Measurements from ENCODE around the gene MAPK8IP3. TPM values are rescaled to one million over a fixed set of nuclear protein-coding genes. Genes with fewer than 3 reads are reported as not detected.

Gene MAPK8IP3
- polyA plus RNA-seq, 3 donors, result 28.6 to 39.6 (median 36.3) TPM

DNA sequence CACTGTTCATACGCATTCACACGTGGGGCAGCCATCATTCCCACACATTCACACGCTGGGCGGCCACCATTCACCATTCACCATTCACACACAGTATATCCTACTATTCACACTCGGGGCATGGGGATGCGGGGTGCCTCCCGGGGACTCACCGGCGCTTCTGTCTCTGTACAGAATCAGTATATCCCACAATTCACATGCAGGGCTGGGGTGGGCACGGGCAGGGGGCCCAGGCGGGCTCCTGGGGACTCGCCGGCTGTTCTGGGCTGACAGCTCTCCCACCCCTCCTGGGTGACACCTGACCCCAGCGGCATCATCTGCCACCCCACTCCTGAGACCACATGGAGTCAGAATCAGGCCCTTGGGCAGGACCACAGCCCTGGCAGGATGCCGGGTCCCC lies 55.8 kb downstream of the MAPK8IP3 start:
- DNase-seq (ENCODE audit: low read depth in 3 of 3, low spot score in 2 of 3), result no peak

DNA sequence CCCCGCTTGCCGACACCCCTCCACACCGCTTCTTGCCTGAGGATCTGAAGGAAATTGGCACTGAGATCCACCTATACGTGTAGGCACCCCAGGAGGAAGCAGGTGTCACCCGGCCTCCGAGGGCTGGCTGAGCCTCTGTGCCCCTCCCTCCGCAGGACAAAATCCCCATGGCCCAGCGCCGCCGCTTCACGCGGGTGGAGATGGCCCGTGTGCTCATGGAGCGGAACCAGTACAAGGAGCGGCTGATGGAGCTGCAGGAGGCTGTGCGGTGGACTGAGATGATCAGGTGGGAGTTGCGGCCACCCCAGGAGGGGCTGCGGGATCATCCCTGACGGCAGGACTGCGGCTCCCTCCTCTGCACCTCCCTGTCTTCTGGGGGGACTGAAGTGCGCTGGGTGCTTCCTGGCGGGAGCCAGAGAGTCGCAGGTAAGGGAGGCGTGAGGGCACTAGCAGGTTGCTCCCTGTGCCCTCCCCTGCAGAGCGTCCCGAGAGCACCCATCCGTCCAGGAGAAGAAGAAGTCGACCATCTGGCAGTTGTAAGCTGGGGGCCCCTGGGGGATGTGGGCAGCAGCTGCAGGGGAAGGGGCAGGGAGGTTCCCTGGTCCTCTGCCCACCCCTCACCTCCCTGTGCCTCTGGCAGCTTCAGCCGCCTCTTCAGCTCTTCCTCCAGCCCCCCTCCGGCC lies 56.3 kb downstream of the MAPK8IP3 start:
- DNase-seq (ENCODE audit: low read depth in 3 of 3, low spot score in 2 of 3), result no peak

DNA sequence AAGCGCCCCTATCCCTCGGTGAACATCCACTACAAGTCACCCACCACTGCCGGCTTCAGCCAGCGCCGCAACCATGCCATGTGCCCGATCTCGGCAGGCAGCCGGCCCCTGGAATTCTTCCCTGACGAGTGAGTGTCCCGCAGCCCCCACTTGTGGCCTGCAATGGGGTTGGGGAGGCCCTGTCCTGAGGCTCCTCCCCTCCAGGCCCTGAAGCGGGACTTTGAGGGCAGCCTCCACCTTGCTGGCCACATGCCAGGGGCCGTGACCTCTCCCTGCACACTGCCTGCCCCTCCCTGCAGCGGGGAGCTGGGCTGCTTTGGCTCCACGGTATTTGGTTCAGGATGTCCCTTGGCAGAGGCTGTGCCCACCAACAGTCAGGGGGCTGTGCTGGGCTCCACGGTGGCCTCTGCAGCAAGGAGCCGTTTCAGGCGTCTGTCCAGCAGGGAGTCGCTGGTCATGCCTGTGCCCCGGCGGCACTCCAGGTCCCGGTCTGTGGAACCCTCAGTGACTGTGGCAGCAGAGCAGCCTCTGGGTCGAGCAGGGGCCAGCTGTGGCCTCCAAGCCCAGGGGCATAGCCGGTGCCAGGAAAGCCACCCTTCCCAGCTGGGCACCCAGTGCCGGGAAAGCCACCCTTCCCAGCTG lies 57.0 kb downstream of the MAPK8IP3 start:
- DNase-seq (ENCODE audit: low read depth in 3 of 3, low spot score in 2 of 3), result no peak

DNA sequence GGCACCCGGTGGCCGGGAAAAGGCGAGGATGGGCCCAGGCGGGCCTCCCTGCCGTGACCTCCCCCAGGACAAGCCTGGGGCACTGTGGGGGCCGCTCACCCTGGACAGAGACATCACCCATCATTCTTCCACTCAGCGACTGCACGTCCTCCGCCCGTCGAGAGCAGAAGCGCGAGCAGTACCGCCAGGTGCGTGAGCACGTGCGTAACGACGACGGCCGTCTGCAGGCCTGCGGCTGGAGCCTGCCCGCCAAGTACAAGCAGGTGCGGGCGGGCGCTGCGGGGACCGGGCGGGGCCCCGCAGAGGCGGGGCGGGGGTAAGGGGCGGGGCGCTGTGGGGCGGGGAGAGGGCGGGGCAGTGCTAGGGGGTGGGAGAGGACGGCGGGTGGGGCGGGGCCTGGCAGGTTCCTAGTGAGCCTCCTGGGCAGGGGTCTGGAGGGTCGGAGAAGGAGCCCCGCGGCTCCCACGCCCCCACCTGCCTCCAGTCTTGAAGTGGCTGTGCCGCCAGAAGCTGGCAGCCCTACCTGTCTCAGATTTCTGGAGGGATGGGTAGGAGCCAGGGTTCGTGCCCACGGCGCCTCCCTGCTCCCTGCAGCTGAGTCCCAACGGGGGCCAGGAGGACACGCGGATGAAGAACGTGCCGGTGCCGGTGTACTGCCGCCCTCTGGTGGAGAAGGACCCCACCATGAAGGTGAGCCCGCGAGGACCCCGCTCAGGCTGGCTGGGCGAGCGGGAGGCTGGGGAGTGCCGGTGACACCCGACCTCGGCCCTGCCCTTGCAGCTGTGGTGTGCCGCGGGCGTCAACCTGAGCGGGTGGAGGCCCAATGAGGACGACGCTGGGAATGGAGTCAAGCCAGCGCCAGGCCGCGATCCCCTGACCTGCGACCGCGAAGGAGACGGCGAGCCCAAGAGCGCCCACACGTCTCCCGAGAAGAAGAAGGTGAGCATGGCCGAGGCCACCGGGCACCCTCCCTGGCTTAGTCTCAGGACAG lies 57.8 kb downstream of the MAPK8IP3 start:
- no peak for DNase-seq (ENCODE audit: low read depth in 3 of 3, low spot score in 2 of 3)

DNA sequence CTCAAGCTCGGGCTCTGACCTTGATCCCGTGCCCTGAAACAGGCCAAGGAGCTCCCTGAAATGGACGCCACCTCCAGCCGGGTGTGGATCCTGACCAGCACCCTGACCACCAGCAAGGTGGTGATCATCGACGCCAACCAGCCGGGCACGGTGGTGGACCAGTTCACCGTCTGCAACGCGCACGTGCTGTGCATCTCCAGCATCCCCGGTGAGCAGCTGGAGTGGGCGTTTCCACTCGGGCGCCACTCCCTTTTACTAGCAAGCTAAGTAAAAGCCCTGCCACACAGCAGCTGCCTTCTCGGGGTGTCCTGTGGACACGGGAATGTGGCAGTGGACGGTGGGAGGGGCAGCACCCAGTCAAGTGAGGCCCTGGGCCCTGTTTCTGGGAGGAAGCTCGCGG lies 59.0 kb downstream of the MAPK8IP3 start:
- no peak for DNase-seq (ENCODE audit: low read depth in 3 of 3, low spot score in 2 of 3)

DNA sequence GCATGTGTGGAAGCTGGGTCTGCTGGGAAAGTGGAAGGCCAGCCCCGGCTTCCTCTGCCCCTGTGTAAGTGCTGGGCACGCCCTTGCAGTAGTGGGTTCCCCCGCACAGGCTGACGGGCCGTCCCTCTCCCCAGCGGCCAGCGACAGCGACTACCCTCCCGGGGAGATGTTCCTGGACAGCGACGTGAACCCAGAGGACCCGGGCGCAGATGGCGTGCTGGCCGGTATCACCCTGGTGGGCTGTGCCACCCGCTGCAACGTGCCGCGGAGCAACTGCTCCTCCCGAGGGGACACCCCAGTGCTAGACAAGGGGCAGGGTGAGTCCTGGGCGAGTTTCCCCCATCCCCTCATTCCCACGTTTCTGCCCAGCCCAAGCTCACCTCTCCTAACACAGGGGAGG lies 59.8 kb downstream of the MAPK8IP3 start:
- DNase-seq (ENCODE audit: low read depth in 3 of 3, low spot score in 2 of 3), result no peak

DNA sequence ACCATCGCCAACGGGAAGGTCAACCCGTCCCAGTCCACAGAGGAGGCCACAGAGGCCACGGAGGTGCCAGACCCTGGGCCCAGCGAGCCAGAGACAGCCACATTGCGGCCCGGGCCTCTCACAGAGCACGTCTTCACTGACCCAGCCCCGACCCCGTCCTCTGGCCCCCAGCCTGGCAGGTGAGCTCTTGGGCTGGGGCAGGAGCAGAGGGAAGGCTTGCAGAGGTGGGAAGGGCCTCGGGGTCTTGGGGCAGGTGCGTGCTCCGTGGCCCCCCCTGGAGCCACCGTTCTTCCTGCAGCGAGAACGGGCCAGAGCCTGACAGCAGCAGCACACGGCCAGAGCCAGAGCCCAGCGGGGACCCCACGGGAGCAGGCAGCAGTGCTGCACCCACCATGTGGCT lies 60.2 kb downstream of the MAPK8IP3 start:
- DNase-seq (ENCODE audit: low read depth in 3 of 3, low spot score in 2 of 3), result no peak

DNA sequence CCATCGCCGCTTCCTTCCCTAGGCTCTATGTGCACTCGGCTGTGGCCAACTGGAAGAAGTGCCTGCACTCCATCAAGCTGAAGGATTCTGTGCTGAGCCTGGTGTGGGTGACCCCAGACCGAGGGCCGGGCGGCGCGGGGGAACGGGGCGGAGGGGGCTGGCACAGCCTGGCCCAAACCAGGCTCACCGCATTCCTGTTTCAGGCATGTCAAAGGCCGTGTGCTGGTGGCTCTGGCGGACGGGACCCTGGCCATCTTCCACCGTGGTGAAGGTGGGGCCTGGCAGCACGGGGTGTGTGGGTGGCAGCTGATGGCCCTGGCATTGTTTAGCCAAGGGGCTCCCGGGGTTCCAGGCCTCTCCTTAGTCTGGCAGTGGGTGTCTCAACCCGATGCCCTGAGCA lies 60.7 kb downstream of the MAPK8IP3 start:
- no peak for DNase-seq (ENCODE audit: low read depth in 3 of 3, low spot score in 2 of 3)

DNA sequence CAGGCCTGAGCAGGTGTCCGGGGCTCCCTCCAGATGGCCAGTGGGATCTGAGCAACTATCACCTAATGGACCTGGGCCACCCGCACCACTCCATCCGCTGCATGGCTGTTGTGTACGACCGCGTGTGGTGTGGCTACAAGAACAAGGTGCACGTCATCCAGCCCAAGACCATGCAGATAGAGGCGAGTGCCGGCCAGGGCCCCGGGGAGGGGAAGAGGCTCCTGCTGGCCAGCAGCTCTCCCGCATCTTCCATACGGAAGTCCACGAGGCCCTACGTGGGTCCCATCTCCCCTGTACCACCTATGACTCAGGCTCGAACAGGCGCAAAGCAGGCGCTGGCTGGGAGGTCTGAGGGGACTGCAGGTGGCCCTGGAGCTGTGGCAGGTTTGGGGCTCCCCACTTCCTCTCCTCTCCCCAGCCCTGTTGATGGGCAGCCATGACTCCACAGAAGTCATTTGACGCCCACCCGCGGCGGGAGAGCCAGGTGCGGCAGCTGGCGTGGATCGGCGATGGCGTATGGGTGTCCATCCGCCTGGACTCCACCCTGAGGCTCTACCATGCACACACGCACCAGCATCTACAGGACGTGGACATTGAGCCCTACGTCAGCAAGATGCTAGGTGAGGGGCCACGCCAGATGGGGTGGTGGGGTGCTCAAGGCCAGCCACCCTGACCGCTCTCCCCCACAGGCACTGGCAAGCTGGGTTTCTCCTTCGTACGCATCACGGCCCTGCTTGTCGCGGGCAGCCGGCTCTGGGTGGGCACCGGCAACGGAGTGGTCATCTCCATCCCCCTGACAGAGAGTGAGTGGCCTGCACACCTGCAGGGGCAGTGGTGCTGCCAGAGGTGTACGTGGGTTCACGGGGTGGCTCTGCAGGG lies 61.4 kb downstream of the MAPK8IP3 start:
- no peak for DNase-seq (ENCODE audit: low read depth in 3 of 3, low spot score in 2 of 3)

DNA sequence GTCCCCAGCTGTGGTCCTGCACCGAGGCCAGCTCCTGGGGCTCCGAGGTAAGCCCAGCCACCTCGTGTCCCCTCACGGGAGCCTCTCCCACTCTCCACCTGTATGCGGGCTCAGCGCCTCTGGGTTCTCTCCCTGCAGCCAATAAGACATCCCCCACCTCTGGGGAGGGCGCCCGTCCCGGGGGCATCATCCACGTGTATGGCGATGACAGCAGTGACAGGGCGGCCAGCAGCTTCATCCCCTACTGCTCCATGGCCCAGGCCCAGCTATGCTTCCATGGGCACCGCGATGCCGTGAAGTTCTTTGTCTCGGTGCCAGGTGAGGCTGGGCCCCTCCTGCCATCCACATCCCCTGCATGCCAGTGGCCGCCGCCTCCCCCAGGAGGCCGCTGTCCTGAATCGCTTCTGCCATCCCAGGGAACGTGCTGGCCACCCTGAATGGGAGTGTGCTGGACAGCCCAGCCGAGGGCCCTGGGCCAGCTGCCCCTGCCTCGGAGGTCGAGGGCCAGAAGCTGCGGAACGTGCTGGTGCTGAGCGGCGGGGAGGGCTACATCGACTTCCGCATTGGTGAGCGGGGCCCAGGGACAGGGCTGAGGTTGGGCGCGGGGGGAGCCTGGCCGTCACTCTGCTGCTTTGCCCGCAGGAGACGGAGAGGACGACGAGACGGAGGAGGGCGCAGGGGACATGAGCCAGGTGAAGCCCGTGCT lies 62.2 kb downstream of the MAPK8IP3 start:
- no peak for DNase-seq (ENCODE audit: low read depth in 3 of 3, low spot score in 2 of 3)

DNA sequence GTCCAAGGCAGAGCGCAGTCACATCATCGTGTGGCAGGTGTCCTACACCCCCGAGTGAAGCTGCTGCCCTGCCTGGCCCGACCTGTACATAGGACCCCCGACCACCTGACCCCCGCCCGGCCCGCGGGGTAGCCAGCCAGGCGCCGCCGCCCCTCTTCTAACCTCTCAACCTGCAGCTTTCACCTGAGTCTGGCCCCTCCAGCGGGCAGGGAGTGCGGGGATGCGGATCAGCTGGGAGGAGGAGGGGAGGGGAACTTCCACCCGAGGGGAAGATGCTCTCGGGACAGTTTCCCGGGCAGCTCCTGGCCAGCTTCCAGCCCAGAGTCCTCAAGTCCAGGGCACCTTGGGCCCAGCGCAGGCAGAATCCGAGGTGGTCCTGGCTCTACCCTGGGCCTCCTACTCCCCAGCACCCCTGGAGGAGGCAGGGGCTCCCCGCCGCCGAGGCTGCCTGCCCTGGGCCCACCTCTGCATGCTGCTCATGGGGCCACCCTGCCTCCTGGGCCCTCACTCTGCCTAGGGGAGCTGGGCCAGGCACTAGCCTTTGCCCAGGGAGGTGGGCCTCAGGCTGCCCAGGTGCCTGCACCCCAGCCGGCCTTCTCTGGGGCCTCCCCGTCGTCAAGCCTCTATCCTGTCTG lies 62.9 kb downstream of the MAPK8IP3 start:
- no peak for DNase-seq (ENCODE audit: low read depth in 3 of 3, low spot score in 2 of 3)

DNA sequence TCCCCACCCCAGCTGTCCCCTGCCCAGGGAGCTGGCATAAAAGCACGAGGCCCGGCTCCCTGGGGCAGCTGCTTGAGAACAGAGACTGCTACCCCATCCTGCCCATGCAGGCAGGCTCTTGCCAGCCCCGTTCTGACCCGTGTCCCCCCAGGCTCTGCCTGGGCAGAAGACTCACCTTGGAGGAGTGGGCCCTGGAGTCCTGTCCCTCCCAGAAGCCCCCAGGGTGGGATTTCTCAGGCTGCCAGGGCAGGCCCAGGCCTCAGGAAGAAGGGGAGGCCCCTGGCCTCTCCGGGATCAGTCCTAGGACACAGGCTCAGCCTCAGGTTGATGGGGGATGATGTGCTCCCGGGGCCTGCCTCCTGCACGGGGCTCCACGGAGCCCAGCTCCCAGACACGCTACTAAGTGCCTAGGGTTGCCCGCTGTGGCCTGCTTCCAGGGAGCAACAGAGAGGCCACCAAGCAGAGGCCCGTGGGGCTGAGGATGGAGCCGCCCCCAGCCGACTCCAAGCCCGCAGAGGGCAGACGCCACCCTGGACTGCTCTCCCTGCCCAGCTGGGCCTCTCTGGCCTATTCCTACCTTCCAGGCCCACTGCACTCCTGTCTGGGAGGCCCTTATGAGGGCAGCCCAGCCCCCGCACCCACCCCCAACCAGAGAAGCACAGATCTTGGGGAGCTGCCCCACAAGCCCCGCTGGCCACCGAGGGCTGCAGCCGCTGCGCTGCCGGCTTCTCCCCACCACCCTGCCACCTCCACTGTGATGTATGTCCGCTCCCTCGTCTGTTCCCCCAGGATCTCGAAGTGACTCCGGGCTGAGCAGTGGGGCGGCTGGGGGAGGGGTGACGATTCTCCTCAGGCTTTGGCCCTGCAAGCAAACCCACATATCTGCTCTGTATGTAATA lies 63.7 kb downstream of the MAPK8IP3 start:
- DNase-seq (ENCODE audit: low read depth in 3 of 3, low spot score in 2 of 3), result no peak

DNA sequence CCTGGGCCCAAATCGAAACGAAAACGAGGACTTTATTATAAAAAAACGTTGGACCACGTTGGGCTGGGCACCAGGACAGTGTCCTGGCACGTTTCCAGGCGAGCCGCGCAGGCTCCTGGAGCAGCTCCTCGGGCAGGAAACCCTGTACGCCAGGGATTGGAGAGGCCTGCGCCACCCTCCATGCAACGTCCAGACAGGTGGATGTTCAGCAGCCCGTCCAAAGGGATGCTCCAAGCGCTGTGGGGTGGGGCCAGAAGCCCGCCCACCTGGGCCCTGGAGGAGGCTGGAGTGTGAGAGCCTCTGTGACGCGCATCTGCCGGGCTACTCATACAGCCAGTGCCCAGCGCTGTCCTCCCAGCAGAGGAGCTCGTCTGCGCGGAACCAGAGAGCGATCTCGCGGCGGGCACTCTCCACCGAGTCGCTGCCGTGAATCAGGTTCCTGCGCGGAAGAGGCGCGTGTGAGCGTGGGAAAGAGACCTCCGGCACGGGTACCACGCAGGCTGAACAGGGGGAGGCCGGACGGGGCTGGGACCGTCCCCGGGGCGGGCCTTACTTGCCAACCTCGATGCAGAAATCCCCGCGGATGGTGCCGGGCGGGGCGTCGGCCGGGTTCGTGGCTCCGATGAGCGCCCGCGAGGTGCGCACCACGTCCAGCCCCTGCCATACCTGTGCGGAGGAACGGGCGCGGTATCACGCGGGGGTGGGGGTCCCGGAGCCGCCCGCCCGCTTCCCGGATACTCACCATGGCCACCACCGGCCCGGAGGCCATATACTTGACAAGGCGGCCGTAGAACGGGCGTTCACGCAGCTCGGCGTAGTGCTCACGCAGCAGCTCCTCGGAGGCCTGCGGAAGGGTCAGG lies 64.6 kb downstream of the MAPK8IP3 start:
- DNase-seq (ENCODE audit: low read depth in 3 of 3, low spot score in 2 of 3), result no peak

DNA sequence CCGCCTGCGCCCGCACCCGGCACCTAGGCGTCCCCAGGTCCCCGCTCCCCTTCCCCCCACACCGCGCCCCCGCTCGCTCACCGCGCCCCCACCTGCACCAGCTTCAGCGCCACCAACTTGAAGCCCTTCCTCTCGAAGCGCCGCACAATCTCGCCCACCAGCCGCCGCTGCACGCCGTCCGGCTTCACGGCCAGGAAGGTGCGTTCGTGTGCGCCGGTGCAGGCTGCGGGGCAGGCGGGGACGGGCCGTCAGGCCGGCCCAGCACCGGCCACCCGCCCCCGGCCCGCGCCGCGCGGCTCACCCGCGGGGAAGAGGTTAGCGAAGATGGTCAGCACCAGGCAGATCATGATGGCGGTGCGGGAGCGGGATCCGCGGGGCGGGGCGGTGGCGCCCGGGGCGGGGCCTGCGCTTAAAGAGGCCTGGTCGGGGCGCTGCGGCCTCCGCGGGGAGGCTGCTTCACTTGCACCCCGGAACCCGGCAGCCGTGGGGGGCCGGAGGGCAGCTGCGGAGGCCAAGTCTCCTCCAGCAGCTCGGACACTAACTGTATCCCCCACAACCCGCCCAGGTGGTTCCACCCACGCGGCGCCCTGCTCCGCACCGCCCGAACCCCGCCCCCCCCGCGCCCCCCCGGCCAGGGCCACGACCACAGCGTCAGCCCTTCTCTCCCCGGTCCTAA lies 65.3 kb downstream of the MAPK8IP3 start, which contains the start of gene NME3:
Gene NME3, minus strand, starts transcription at position 356 of the 676 bp plus-strand sequence. Its CDS starts 9 bp downstream, at position 347.
- DNase-seq (ENCODE audit: low read depth in 3 of 3, low spot score in 2 of 3), result no peak

DNA sequence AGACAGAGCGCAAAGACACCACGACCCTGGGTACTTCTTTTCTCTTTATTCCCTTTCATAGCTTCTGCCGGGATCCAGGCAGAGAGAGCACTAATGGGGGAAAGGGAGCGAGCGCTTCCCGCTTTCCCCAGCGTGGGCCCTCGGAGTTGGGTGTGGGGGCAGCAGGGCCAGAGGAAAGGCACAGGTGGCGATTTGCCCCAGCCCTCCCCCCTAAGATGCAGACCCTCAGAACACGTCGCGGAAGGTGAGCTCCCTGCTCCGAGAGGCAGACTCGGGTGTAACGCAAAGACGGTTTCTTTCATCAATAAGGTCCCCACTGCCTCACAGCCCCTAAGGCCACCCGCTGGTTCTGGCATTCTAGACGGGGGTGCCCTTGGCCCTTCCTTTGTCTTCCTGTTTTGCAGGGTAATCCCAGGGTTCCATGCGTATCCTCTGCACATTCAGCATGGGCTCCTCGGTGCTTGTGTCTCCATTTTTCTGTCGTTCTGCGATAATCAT lies 65.9 kb downstream of the MAPK8IP3 start:
- no peak for DNase-seq (ENCODE audit: low read depth in 3 of 3, low spot score in 2 of 3)

DNA sequence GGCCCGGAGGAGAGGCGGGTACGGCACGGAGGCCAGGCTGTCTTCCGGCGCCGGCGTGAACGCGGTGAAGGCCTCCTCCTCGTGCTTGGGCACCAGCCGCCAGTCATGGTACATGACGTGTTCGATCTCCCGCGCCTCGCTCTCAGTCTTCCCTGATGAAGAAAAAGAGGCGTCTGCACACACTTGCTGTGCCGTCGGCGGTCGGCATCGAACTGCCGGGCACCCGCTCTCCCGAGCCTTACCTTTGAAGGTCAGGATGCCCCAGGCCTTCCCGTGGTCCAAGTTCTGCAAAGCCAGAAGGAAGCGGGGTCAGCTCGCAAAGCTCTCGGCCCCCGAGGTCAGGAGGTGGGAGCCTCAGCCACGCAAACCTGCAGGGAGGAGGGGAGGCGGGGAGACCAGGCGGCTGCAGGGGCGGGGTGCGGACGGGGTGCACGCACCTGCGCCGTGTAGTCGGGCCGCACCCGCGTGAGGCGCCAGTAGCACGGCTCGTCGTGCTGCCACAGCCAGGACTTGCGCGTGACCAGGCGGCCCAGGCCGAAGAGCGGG lies 66.4 kb downstream of the MAPK8IP3 start, which contains the start of gene EME2:
Gene EME2, plus strand, starts transcription at position 449 of the 546 bp plus-strand sequence. CDS start 418 bp downstream, outside the sequence.
- no peak for DNase-seq (ENCODE audit: low read depth in 3 of 3, low spot score in 2 of 3)

Measured in right renal cortex interstitium (tissue), 3 donors.